HG03575 (cell line): Measurements from ENCODE around the gene PEMT.

Experiments
- ATAC-seq: cut with Tn5 transposase; IDR thresholded peaks from one replicate; pipeline ENCODE4 v1.9.1; 2021; ENCODE audit not compliant: unreplicated experiment, insufficient number of reproducible peaks, low FRiP score; ENCODE audit errors: extremely low read depth

Gene PEMT

GRCh38 chr17:17606416-17607000 is 15.0 kb upstream of the PEMT start:
- no peak for ATAC-seq

GRCh38 chr17:17605729-17606088 is 14.2 kb upstream of the PEMT start:
- ATAC-seq: no peak

- no peak for ATAC-seq
Observed at GRCh38 chr17:17605083-17605728, 13.7 kb upstream of the PEMT start.

- no peak for ATAC-seq
Observed at GRCh38 chr17:17603895-17604225, 12.4 kb upstream of the PEMT start.

- ATAC-seq: no peak
Observed at GRCh38 chr17:17603178-17603894, 11.8 kb upstream of the PEMT start.

GRCh38 chr17:17599965-17600364 is 8.5 kb upstream of the PEMT start:
- no peak for ATAC-seq

- no peak for ATAC-seq
Observed at GRCh38 chr17:17598003-17598402, 6.5 kb upstream of the PEMT start.

GRCh38 chr17:17595755-17596154 is 4.2 kb upstream of the PEMT start:
- ATAC-seq: no peak

- no peak for ATAC-seq
Observed at GRCh38 chr17:17593222-17593620, 1.7 kb upstream of the PEMT start.

GRCh38 chr17:17590883-17591354 is 589 bp downstream of the PEMT start:
- ATAC-seq: no peak

GRCh38 chr17:17590141-17590751 is 1.3 kb downstream of the PEMT start:
- no peak for ATAC-seq

GRCh38 chr17:17587614-17588337 is 3.7 kb downstream of the PEMT start:
- ATAC-seq: no peak

- no peak for ATAC-seq
Observed at GRCh38 chr17:17582372-17582771, 9.1 kb downstream of the PEMT start.

- no peak for ATAC-seq
Observed at GRCh38 chr17:17581509-17581908, 10.0 kb downstream of the PEMT start.

GRCh38 chr17:17580662-17581470 is 10.6 kb downstream of the PEMT start:
- no peak for ATAC-seq

- no peak for ATAC-seq
Observed at GRCh38 chr17:17579691-17580090, 11.8 kb downstream of the PEMT start.

- ATAC-seq: no peak
Observed at GRCh38 chr17:17577373-17577772, 14.1 kb downstream of the PEMT start.

- no peak for ATAC-seq
Observed at GRCh38 chr17:17576772-17577234, 14.7 kb downstream of the PEMT start.
